EH (cell line): Measurements from ENCODE around the gene LECT2.

ENCODE experiments used
- DNase-seq: peaks from one replicate; pipeline ENCODE4 v3.0.0-alpha.2; 2015; ENCODE audit warnings: low read depth

Gene LECT2

DNA sequence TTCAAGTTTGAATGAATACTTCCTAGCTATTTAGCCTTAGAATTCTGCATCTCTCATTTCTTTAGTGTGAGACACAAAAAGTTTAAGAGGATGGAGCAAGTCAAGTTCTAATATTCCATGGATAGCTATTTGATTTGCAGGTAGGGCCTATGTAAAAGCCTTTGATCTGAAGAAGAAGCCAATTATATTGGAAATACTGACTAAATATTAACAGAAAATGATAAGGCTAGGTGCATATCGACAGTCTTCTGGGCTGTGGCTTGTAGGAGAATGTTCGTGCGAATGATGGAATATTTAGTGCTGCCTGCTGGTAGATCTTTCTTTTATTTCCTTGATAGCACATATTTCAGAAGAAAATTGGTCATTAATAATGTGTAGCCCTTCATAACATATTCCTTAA lies at the start of gene LECT2:
TSS of gene LECT2 (minus strand) at position 85 of the 400 bp plus-strand sequence. CDS start 150 bp downstream, outside the sequence.
- DNase-seq, result no peak

DNA sequence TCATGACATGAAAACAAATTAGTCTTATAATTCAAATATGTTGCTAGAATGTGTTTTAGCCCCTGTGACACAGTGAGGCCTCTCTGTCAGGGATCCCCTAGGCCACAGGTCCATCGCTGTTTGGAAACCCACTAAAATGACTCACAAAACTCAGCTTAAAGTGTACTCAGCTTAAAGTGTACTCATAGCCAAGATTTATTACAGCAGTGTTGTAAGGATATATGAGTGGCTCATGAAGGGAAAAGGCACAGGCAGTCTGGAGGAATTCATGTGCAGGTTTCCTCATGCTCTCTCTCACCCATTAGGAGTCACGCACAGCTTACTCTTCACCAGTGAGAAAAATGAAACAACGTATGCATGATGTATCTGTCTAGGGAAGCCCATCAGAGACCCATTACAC lies 49.7 kb upstream of the LECT2 start:
- peak; percentile 87 for DNase-seq

DNA sequence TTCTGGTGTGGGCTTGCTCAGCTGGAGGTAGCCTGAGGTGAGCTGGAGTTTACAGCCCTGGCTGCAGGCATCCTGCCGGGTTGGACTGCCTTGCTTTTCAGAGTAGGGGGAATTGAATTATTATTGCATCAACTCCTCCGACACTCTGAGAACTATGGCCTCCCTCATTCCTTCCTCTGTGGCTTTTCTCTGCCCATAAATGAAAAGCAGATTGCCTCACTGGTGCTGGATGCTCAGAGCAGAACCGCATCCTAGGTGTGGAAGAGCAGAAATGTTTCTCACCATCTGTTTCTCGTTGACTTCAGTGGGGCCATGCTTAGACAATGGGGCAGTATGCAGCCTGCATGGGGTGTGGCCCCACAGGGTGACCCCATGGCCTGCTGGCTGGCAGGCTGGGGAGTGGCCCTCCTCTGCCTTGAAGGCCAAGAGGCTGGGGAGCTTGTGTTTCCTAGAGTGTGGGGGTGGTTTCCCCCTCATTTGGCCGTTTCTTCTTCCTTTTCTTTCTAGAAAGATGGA lies 46.7 kb upstream of the LECT2 start:
- peak; percentile 84 for DNase-seq

GRCh38 chr5:136000932-136001331 lies 46.1 kb upstream of the LECT2 start:
- no peak for DNase-seq

- DNase-seq, result no peak
Measured at GRCh38 chr5:136000147-136000546, 45.4 kb upstream of the LECT2 start.

- peak; percentile 88 for DNase-seq
Measured at GRCh38 chr5:135999406-136000139, 44.8 kb upstream of the LECT2 start.

DNA sequence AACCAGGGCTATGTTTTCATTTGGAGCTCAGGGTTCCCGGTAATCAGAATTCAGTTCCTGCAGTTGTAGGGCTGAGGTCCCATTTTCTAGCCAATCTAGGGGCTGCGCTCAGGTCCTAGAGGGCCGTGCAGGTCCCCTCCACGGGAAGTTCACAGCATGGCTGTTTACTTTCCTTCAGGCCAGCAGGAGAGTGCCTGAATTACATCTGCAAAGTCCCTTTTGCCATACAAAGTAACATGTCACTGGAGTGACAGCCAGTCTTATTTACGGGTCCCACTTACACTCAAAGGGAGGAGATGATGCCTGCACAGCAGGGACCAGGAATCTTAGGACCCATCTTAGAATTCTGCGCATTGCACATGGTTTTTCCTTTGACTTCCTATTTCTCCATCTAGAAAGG lies 44.1 kb upstream of the LECT2 start:
- no peak for DNase-seq

- DNase-seq, result no peak
Measured at GRCh38 chr5:135997673-135998335, 43.0 kb upstream of the LECT2 start.

DNA sequence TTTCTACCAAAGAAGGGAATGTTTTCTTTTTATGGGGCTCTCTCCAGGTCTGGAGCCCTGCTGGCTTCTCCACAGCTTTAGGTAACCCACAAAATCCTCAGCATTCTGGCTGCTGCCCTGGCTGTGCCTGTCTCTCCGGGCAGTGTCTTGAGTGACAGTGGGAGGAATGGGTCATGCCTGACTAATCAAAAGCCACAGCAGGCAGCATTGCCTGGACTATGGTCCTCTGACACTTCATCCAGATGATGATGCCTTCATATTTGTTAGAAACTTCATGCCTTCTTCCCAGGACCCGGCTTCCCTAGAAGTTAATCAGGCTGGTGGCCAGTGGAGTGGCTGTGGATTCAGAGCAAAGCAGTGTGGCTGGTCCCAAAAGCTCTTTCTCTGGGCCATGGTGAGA lies 41.8 kb upstream of the LECT2 start:
- DNase-seq, result peak; percentile 86

DNA sequence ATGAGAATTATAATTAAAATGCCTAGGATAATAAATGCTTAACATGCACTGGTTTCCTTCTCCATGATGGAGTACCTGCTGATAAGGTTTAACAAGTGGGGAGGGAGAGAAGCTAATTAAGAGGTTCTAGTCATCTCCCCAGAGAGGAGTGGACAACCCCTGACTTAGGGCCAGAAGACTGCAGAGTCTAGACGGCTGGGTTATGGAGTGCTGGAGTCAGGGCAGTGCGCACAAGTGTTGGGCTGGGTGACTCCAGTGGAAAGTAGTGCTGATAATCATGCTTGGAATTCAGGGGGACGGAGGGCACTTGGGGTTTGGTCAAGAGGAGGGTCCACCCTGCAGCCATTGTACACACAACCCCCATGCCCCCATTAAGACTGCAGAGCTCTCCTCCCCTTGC lies 41.2 kb upstream of the LECT2 start:
- no peak for DNase-seq

DNA sequence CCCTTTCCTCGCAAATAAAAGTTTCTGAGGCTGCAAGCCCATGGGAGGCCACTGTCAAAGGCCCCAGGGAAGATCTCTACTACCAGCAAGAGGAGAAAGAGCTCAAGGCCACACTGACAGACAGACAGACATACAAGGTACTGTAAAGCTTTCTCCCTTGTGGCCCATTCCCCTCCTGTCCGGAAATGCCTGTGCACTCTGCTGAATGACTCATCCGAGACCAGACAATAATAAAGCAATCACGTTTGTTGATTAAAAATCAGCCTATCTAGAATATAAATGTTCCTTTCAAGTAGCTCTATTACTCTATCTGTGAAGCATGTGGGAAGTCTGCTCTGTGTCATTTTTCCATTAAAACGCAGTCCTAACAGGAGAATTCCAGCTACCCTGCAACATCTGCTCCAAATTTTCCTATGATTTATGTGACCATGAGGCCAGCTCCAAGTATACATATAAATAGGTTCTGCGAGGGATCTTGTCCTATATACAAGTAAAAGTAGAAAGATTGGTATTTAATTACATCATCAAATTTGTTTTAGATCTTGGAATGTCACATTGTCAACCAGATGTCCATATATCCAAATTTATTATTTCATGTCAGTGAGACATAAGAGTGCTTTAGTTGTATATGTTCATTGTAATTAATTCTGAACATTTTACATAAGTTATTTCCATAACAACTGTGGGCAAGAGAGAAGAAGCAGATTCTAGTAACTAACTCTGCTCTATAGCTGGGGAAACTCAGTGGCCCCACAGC lies 39.3 kb upstream of the LECT2 start:
- peak; percentile 91 for DNase-seq

DNA sequence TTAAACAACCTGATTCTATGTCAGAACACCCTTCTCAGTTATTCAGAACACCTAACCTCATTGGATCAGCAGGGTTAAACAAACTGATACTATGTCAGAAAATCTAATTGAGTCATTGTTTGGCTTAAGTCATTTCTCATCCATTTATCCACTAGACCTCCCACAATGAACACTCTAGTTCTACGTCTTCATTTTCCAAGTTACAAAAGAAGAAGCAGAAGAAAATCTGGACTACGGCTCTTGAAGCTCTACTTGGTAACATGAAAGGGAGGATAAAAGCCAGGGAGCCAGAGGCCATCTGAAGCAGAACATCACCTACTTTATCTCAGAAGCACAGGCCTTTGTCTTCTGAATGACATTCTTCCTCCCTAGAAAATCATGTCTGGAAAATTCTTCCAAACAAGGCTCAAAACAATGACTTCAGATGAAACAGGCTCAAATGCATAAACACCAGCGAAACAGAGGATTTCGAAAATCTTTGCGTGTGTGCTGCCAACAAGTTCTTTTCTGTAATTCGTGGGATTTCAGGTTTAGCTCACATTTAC lies 38.6 kb upstream of the LECT2 start:
- DNase-seq, result peak; percentile 38

DNA sequence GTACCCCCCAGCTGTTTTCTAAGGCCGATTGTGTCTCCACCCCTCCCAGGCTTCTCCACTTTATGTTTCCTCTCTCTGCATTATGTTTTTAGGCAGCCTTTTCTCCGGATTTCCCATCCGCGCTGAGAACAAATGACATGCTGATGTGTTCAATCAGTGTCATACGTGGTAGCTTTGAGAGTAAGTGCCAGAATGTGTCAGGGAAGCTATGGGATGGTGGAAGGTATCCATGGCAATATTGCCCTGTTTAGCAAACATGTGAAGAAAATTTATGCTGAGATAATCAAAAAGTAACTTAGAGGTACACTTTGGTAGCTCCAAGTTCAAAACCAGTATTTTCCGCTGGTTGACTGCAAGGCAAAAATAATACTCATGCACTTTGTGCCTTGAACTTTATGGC lies 36.6 kb upstream of the LECT2 start:
- no peak for DNase-seq

GRCh38 chr5:135990528-135991255 lies 35.9 kb upstream of the LECT2 start:
- no peak for DNase-seq

DNA sequence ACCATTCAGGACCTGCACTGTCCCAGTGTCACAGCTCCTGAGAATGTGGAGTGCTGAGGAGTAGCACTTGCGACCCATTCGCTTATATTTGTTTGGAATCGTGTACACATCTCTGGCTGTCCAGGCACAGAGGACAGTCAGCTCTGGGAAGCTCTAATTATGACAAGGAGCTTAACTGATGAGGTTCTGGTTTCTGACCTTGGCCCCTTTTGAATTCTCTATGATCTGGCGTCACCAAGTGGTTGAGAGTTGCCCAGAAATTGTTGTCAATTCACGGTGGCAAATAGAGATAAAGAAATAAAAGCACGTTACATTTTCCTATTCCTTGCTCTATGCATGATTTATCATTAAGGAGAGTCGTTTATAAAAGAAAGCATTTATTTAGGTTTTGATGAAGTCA lies 34.9 kb upstream of the LECT2 start:
- DNase-seq, result no peak

DNA sequence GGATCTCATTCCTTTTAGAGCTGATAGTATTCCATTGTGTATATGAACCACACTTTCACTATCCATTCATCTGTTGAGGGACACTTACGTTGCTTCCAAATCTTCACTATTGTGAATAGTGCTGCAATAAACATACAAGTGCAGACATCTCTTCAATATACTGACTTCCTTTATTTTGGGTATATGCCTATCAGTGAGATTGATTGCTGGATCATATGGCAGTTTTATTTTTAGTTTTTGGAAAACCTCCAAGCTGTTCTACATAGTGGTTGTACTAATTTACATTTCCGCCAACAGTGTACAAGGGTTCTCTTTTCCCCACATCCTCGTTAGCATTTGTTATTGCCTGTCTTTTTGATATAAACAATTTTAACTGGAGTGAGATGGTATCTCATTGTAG lies 33.8 kb upstream of the LECT2 start:
- DNase-seq, result no peak

DNA sequence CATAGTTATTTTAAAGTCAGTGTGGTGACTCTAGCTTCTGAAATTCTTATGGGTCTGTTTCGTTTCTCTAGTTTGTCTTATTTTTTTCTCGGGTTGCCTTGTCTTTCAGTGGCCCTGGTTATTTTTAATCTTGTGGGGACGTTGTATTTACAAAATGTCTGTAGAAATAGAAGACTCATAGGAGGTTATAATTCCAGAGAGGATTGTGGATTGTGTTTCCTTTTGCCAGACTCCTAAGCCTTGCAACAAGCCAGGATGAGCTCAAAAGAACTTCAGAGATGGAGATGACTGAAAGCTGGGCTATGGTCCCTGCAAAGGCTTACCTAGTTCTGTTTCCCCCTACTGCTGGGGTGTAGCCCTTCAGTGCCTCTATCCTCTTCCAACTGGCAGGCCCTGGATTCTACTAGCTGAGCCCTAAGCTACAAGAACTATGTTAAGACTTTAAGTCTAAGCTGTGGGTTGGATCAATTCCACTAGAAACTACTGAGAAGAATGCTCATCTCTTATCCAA lies 32.2 kb upstream of the LECT2 start:
- DNase-seq, result peak; percentile 61

- DNase-seq, result no peak
Measured at GRCh38 chr5:135986401-135986800, 31.6 kb upstream of the LECT2 start.

- no peak for DNase-seq
Measured at GRCh38 chr5:135985951-135986350, 31.2 kb upstream of the LECT2 start.

DNA sequence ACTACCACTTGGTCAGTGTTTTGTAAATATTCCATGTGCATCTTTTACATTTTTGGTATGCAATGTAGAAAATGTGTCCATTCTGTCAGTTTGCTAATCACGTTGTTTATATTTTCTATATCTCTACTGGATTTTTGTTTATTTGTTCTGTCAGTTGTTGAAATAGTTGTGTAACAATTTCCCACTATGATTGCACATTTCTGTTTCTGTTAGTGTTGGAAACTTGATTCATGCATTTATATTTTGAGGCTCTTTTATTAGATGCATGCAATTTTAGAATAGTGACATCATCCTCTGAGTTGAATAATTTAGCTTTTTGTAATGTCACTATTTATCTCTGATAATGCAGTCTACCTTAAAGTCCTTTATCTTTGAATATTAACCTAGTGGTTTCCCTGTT lies 25.8 kb upstream of the LECT2 start:
- DNase-seq, result peak; percentile 32

DNA sequence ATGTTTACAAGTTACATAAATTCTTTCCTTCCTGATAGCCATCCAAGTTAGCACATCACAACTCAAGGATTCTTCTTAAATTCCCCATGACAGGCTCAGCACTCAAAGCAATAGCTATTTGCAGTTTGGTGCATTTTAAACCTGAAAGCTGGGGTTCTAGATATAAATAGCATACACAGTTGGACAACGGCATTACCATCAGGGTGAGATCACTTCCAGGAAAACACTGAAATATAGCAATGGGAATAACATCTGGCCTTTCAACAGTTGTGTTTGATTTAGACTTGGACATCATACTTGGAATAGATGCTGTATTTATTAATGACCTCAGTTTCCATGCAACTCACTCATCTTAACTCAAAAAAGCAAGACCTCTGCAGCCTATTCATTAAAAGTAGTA lies 24.7 kb upstream of the LECT2 start:
- peak; percentile 82 for DNase-seq

DNA sequence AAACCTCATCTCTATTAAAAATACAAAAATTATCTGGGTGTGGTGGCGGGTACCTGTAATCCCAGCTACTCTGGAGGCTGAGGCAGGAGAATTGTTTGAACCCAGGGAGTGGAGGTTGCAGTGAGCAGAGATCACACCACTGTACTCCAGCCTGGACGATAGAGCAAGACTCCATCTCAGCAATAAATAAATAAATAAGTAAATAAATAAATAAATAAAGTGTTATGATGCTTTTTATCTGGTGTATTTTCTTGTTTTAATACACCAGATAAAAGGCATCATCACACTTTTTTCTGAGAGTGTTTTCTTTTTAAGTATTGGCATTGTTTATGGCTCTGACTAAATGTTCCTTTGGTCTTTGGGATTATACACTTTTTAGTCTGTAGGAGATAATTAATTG lies 24.2 kb upstream of the LECT2 start:
- no peak for DNase-seq
